OCI-LY1 (cell line): ENCODE measurements around the gene FMN1.

Experiments used
- H2AFZ ChIP-seq: fragments of 200-600 bp; sonication (generic), shearing (Covaris generic); 2 replicates; pipeline ENCODE4 v1.6.0; 2014; ENCODE audit warnings: antibody characterized with exemption, mild to moderate bottlenecking, low read length
- H3F3A ChIP-seq: fragments of 200-600 bp; sonication (generic), shearing (Covaris generic); 2 replicates; pipeline ENCODE4 v1.6.0; 2014; ENCODE audit warnings: mild to moderate bottlenecking, antibody characterized with exemption, low read length, moderate library complexity; ENCODE audit not compliant: insufficient read depth
- H3K27ac ChIP-seq: fragments of 200-600 bp; sonication (generic); 2 replicates; pipeline ENCODE4 v1.5.1; 2014; ENCODE audit warnings: low read length, mixed run types, mild to moderate bottlenecking, low read depth; ENCODE audit not compliant: poor library complexity, severe bottlenecking
- H3K27me3 ChIP-seq: fragments of 200-600 bp; sonication (generic); 2 replicates; pipeline ENCODE4 v1.6.0; 2014; ENCODE audit warnings: antibody characterized with exemption, mild to moderate bottlenecking, low read length, moderate library complexity; ENCODE audit not compliant: insufficient read depth
- H3K36me3 ChIP-seq: fragments of 200-600 bp; sonication (generic); 2 replicates; pipeline ENCODE4 v1.6.1; 2014; ENCODE audit warnings: mild to moderate bottlenecking, antibody characterized with exemption, low read length, moderate library complexity, mixed read lengths; ENCODE audit not compliant: insufficient read depth
- H3K4me1 ChIP-seq: fragments of 200-600 bp; sonication (generic); 2 replicates; pipeline ENCODE4 v1.5.1; 2014; ENCODE audit warnings: mild to moderate bottlenecking, low read length, moderate library complexity; ENCODE audit not compliant: insufficient read depth, severe bottlenecking
- H3K4me2 ChIP-seq: fragments of 200-600 bp; sonication (generic), shearing (Covaris generic); 2 replicates; pipeline ENCODE4 v1.6.1; 2014; ENCODE audit warnings: low read length
- H3K4me3 ChIP-seq: fragments of 200-600 bp; sonication (generic); 2 replicates; pipeline ENCODE4 v1.5.1; 2014; ENCODE audit warnings: low read length, low read depth, mild to moderate bottlenecking, mixed read lengths; ENCODE audit not compliant: poor library complexity, severe bottlenecking
- H3K79me2 ChIP-seq: fragments of 200-600 bp; shearing (Covaris generic); 2 replicates; pipeline ENCODE4 v1.6.1; 2016; ENCODE audit warnings: mixed run types, low read length, mixed read lengths; ENCODE audit not compliant: insufficient read depth
- H3K9ac ChIP-seq: fragments of 200-600 bp; sonication (generic), shearing (Covaris generic); 2 replicates; pipeline ENCODE4 v1.6.1; 2014; ENCODE audit warnings: mild to moderate bottlenecking, low read length, mixed read lengths
- H3K9me2 ChIP-seq: fragments of 200-600 bp; sonication (generic), shearing (Covaris generic); 2 replicates; pipeline ENCODE4 v1.6.1; 2014; ENCODE audit warnings: low read depth, mild to moderate bottlenecking, low read length, mixed read lengths
- H3K9me3 ChIP-seq: fragments of 200-600 bp; shearing (Covaris generic); 2 replicates; pipeline ENCODE4 v1.6.1; 2014; ENCODE audit warnings: low read length, mixed read lengths
- H4K20me1 ChIP-seq: fragments of 200-600 bp; sonication (generic), shearing (Covaris generic); 2 replicates; pipeline ENCODE4 v1.6.0; 2016; ENCODE audit warnings: mild to moderate bottlenecking, low read length; ENCODE audit not compliant: insufficient read depth
- EZH2 ChIP-seq: fragments of 200-600 bp; sonication (generic), shearing (Covaris generic); IDR thresholded peaks from 2 replicates; pipeline ENCODE4 v1.8.0; 2017; ENCODE audit warnings: borderline replicate concordance, mixed run types, mild to moderate bottlenecking, antibody characterized with exemption, low read length, moderate library complexity, mixed read lengths
- TF ChIP-seq, protein P1 (sequence below): fragments of 200-600 bp; sonication (generic), shearing (Covaris generic); IDR thresholded peaks from 2 replicates; pipeline ENCODE4 v1.5.1; 2017; ENCODE audit warnings: mild to moderate bottlenecking, antibody characterized with exemption, low read length, moderate library complexity, mixed read lengths

The FMN1 gene

DNA sequence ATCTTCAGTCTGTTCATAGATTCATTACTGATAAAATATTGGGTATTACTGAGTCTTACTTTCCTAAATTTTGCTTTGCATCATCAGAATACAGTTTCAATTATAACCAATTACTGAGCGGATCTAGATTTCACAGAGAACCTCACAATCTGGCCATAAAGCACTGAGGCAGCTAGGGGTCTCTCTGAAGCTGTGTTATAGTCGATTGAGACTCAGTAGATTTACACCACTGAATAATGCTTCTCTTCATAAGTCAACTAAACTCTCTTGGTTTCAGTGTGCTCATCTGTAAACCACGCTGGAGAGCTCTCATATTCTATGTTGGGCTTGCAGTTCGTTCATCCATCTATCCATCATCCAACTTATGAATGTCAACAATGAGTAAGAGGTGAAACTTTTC is 296.1 kb downstream of the FMN1 start:
- peaks cover 6% of the 10 kb centered on the region for H3K4me1 ChIP-seq
- H3K9me3 ChIP-seq, result no peaks in the 10 kb centered on the region
- H3K27ac ChIP-seq, result no peak overlapping the region
- no peaks in the 10 kb centered on the region for H4K20me1 ChIP-seq
- H2AFZ ChIP-seq, result no peak overlapping the region
- H3K9ac ChIP-seq, result no peak overlapping the region
- no peak for TF ChIP-seq EZH2
- TF ChIP-seq, protein P1, sequence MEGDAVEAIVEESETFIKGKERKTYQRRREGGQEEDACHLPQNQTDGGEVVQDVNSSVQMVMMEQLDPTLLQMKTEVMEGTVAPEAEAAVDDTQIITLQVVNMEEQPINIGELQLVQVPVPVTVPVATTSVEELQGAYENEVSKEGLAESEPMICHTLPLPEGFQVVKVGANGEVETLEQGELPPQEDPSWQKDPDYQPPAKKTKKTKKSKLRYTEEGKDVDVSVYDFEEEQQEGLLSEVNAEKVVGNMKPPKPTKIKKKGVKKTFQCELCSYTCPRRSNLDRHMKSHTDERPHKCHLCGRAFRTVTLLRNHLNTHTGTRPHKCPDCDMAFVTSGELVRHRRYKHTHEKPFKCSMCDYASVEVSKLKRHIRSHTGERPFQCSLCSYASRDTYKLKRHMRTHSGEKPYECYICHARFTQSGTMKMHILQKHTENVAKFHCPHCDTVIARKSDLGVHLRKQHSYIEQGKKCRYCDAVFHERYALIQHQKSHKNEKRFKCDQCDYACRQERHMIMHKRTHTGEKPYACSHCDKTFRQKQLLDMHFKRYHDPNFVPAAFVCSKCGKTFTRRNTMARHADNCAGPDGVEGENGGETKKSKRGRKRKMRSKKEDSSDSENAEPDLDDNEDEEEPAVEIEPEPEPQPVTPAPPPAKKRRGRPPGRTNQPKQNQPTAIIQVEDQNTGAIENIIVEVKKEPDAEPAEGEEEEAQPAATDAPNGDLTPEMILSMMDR, result peak; percentile 32; the same call in 1 of the 2 replicates
- H3F3A ChIP-seq, result no peaks in the 10 kb centered on the region
- no peaks in the 10 kb centered on the region for H3K9me2 ChIP-seq
- no peaks in the 10 kb centered on the region; the same call in 1 of the 2 replicates for H3K27me3 ChIP-seq
- H3K36me3 ChIP-seq, result no peaks in the 10 kb centered on the region
- no peak overlapping the region for H3K4me2 ChIP-seq
- no peak overlapping the region for H3K4me3 ChIP-seq
- H3K79me2 ChIP-seq, result no peaks in the 10 kb centered on the region

DNA sequence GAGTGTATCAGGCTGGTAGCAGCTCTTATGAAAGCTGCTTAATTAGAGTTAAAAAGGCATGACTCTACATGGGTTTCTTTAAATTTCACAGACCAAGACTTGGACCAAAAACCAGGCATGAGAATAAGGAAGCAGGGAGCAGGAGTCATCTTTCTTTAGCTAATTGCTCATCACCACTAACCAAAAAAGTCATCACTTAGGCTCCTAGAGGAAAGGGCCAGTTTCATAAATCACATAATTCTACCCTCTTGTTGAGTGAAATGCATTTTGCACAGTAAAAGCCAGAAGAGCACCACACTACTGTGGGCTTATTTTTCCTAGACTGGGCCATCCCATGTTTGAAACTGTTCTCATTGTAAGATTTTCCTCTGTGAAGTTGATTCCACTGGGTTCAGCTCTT is 301.1 kb downstream of the FMN1 start:
- TF ChIP-seq, protein P1, result no peak
- TF ChIP-seq EZH2, result no peak
- Histone ChIP-seq H3K27ac (no peak overlapping the region), H3K9ac (no peak overlapping the region), H3K4me1 (no peaks in the 10 kb centered on the region), H4K20me1 (no peaks in the 10 kb centered on the region), H3K27me3 (no peaks in the 10 kb centered on the region), H3K36me3 (no peaks in the 10 kb centered on the region), H3K4me3 (no peak overlapping the region), H3K9me3 (no peaks in the 10 kb centered on the region), H3K9me2 (no peaks in the 10 kb centered on the region), H3F3A (no peaks in the 10 kb centered on the region), H3K4me2 (no peak overlapping the region), H3K79me2 (no peaks in the 10 kb centered on the region), H2AFZ (no peak overlapping the region)

DNA sequence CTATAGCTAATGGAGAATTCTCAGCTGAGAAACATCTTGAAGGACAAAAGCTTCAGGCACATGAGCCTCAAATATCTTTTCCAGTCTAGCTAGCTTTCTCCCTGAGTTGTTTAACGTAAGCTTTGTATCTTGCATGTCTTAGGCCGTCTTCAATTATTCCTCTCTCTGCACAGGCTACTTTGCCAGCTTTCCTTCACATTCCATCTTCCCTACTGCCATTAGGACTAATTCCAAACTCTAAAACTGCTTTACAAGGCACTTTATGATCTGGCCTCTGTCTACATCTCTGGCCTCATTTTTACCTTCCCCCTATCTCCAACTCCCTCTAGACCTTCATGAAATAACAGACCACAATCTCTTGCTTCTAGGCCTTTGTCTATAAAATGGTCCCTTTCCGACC is 305.3 kb downstream of the FMN1 start:
- H3K27ac ChIP-seq, result no peak overlapping the region
- no peak overlapping the region for H3K4me3 ChIP-seq
- no peak overlapping the region for H3K4me2 ChIP-seq
- no peaks in the 10 kb centered on the region for H3K4me1 ChIP-seq
- H3K79me2 ChIP-seq, result no peaks in the 10 kb centered on the region
- no peaks in the 10 kb centered on the region for H3K9me3 ChIP-seq
- no peaks in the 10 kb centered on the region for H3F3A ChIP-seq
- H4K20me1 ChIP-seq, result no peaks in the 10 kb centered on the region
- no peak overlapping the region for H2AFZ ChIP-seq
- no peaks in the 10 kb centered on the region for H3K9me2 ChIP-seq
- H3K27me3 ChIP-seq, result no peaks in the 10 kb centered on the region
- no peak overlapping the region for H3K9ac ChIP-seq
- TF ChIP-seq, protein P1, result no peak
- TF ChIP-seq EZH2, result no peak
- H3K36me3 ChIP-seq, result no peaks in the 10 kb centered on the region
